HCT116 (cell line): ENCODE results near the gene FITM1. TPM values are rescaled to one million over a fixed set of nuclear protein-coding genes. Genes with fewer than 3 reads are reported as not detected.

ENCODE experiments used
- ATAC-seq: fragments of 200-7000 bp; cut with Tn5 transposase; 2 replicates; pipeline ENCODE4 v1.9.1; 2020; ENCODE audit warnings: mild to moderate bottlenecking, moderate library complexity
- BruUV-seq: library from RNA; stranded (reverse); fragments of 400-500 nt; replicated peaks from 2 replicates; lab custom pipeline; 2021; lab: Mats Ljungman, UMichigan
- CTCF ChIA-PET: fragments of 300-600 bp; sonication (Branson Sonifier 250); formaldehyde crosslinking; loops from one replicate; lab custom pipeline; 2021; ENCODE audit warnings: antibody characterized with exemption; lab: Charles Lee
- POLR2A ChIA-PET: fragments of 300-600, 350-600 bp; sonication (Branson Sonifier 250); formaldehyde crosslinking; loops from one replicate; lab custom pipeline; 2021; ENCODE audit warnings: antibody characterized with exemption; lab: Charles Lee
- RAD21 ChIA-PET, 2 experiments: fragments of 300-600 bp; sonication (Branson Sonifier 250); formaldehyde crosslinking; loops; one replicate each; lab custom pipeline; 2023; ENCODE audit warnings: low total read pairs in 2 of 2; ENCODE audit not compliant: uncharacterized antibody in 2 of 2, unreplicated experiment in 2 of 2, low non-redundant PET in 1 of 2; lab: Charles Lee
- DNase-seq: peaks from one replicate; pipeline ENCODE4 v3.0.0-alpha.2; 2010; ENCODE audit warnings: low read depth, low spot score
- H2AFZ ChIP-seq: fragments of 200-600 bp; shearing (Covaris generic), sonication (generic); 2 replicates; pipeline ENCODE4 v1.6.1; 2017; ENCODE audit warnings: low read depth, mixed run types, mixed read lengths, antibody characterized with exemption, low read length; ENCODE audit not compliant: poor library complexity, severe bottlenecking
- H3K27ac ChIP-seq: 2 replicates; pipeline ENCODE4 v1.5.1; 2012; ENCODE audit warnings: low read depth, low read length
- H3K27me3 ChIP-seq: fragments of 200-600 bp; sonication (generic); 2 replicates; pipeline ENCODE4 v1.6.1; 2016; ENCODE audit warnings: mixed run types, low read length, mixed read lengths; ENCODE audit not compliant: insufficient read depth
- H3K36me3 ChIP-seq, 2 experiments: fragments of 200-500 bp in 1 of 2; fragments of 200-600 bp in 1 of 2; sonication (Bioruptor generic) in 1 of 2; sonication (generic) in 1 of 2; 2 replicates each; pipeline versions ENCODE4 v1.5.1 to v1.6.1; 2014 to 2016; ENCODE audit warnings: low read length in 2 of 2, inconsistent platforms in 1 of 2, mixed read lengths in 1 of 2, mixed run types in 1 of 2; ENCODE audit not compliant: insufficient read depth in 2 of 2, control insufficient read depth in 1 of 2
- H3K4me1 ChIP-seq, 2 experiments: fragments of 200-600 bp in 1 of 2; sonication (generic) in 1 of 2; 2 replicates each; pipeline versions ENCODE4 v1.5.1 to v1.6.1; 2012 to 2017; ENCODE audit warnings: low read length in 2 of 2, inconsistent platforms in 1 of 2, mild to moderate bottlenecking in 1 of 2, mixed read lengths in 1 of 2, mixed run types in 1 of 2, moderate library complexity in 1 of 2; ENCODE audit not compliant: insufficient read depth in 2 of 2, control insufficient read depth in 1 of 2
- H3K4me2 ChIP-seq: fragments of 200-600 bp; sonication (generic); 2 replicates; pipeline ENCODE4 v1.6.1; 2017; ENCODE audit warnings: mixed run types, low read length, mixed read lengths
- H3K4me3 ChIP-seq, 2 experiments: fragments of 200-600 bp in 1 of 2; sonication (generic) in 1 of 2; replicated peaks in 1 of 2; 2 replicates each; pipeline ENCODE4 v1.5.1; 2011 to 2016; ENCODE audit warnings: low read length in 2 of 2, control low read depth in 1 of 2, low read depth in 1 of 2, mild to moderate bottlenecking in 1 of 2, mixed read lengths in 1 of 2, mixed run types in 1 of 2
- H3K79me2 ChIP-seq: fragments of 200-600 bp; sonication (generic); 2 replicates; pipeline ENCODE4 v1.6.1; 2017; ENCODE audit warnings: mild to moderate bottlenecking, mixed run types, low read length, moderate library complexity, mixed read lengths; ENCODE audit not compliant: insufficient read depth
- H3K9ac ChIP-seq: fragments of 200-600 bp; sonication (generic); 2 replicates; pipeline ENCODE4 v1.6.1; 2016; ENCODE audit warnings: low read length, mixed read lengths
- H3K9me2 ChIP-seq: fragments of 200-600 bp; sonication (generic), shearing (Covaris generic); 2 replicates; pipeline ENCODE4 v1.6.1; 2017; ENCODE audit warnings: mixed run types, mild to moderate bottlenecking, moderate library complexity; ENCODE audit not compliant: insufficient read depth
- H3K9me3 ChIP-seq, 2 experiments: fragments of 200-500 bp in 1 of 2; fragments of 200-600 bp in 1 of 2; sonication (Bioruptor generic) in 1 of 2; sonication (generic) in 1 of 2; 2 replicates each; pipeline ENCODE4 v1.6.1; 2014 to 2017; ENCODE audit warnings: low read length in 2 of 2, mixed read lengths in 2 of 2, inconsistent platforms in 1 of 2, low read depth in 1 of 2, mild to moderate bottlenecking in 1 of 2, mixed run types in 1 of 2, moderate library complexity in 1 of 2; ENCODE audit not compliant: control insufficient read depth in 1 of 2, insufficient read depth in 1 of 2
- H4K20me1 ChIP-seq: fragments of 200-600 bp; sonication (generic), shearing (Covaris generic); 2 replicates; pipeline ENCODE4 v1.6.1; 2017; ENCODE audit warnings: mixed run types, mild to moderate bottlenecking, moderate library complexity; ENCODE audit not compliant: insufficient read depth
- JUND ChIP-seq: IDR thresholded peaks from 2 replicates; pipeline ENCODE4 v1.6.1; 2012
- SP1 ChIP-seq: IDR thresholded peaks from 2 replicates; pipeline ENCODE4 v1.6.1; 2012; ENCODE audit warnings: low read depth
- intact Hi-C: fragments of 100-400 bp; cut with micrococcal nuclease; formaldehyde crosslinking; loops from 2 replicates; pipeline ENCODE4 v1.10.0; 2022
- total RNA-seq: library from RNA; stranded (reverse); gene quantifications from one replicate; pipeline ENCODE4 v1.2.1, GENCODE V29; 2021; ENCODE audit not compliant: unreplicated experiment
- TF ChIP-seq, protein P1 (sequence below), 3 experiments: fragments of 200-600 bp in 1 of 3; sonication (generic) in 1 of 3; IDR thresholded peaks in 2 of 3; conservative IDR thresholded peaks in 1 of 3; 2 replicates each; pipeline ENCODE4 v1.5.1; 2012 to 2017; ENCODE audit warnings: low read depth in 2 of 3, low read length in 2 of 3, antibody characterized with exemption in 1 of 3, borderline replicate concordance in 1 of 3, control low read depth in 1 of 3, mild to moderate bottlenecking in 1 of 3, mixed read lengths in 1 of 3, mixed run types in 1 of 3, moderate library complexity in 1 of 3; ENCODE audit not compliant: insufficient read depth in 1 of 3

The FITM1 gene
- total RNA-seq, 1 experiment from 2014 or later, result 0.81 TPM

DNA sequence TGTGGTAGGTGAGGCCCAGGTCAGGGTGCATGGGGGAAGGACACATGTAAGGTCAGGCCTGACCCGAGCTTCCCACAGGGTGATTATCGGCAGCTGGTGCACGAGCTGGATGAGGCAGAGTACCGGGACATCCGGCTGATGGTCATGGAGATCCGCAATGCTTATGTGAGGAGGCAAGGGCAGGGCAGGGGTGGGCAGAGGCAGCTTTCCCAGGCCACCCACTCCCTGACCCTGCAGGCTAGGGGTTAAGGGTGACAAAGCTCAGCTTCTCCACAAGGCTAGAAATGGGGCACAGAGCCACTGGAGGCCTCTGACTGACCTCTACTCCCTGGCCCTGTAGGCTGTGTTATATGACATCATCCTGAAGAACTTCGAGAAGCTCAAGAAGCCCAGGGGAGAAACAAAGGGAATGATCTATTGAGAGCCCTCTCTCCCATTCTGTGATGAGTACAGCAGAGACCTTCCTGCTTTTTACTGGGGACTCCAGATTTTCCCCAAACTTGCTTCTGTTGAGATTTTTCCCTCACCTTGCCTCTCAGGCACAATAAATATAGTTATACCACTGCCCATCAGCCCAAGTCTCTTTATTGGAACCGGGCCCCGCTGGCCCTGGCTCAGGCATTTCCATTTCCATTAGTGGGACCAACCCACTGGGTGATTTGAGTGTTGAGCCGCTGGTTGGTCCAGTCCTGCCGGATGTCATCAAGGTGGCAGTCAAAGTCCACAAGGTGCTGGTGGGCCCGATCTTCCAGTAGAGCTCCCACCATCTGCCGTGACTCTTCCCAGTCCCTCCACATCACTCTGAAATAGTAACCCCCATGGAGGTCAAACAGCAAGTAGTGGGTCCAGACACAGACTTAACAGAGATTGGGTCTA, 8.2 kb downstream of the FITM1 start (continued):
- TF ChIP-seq, protein P1, sequence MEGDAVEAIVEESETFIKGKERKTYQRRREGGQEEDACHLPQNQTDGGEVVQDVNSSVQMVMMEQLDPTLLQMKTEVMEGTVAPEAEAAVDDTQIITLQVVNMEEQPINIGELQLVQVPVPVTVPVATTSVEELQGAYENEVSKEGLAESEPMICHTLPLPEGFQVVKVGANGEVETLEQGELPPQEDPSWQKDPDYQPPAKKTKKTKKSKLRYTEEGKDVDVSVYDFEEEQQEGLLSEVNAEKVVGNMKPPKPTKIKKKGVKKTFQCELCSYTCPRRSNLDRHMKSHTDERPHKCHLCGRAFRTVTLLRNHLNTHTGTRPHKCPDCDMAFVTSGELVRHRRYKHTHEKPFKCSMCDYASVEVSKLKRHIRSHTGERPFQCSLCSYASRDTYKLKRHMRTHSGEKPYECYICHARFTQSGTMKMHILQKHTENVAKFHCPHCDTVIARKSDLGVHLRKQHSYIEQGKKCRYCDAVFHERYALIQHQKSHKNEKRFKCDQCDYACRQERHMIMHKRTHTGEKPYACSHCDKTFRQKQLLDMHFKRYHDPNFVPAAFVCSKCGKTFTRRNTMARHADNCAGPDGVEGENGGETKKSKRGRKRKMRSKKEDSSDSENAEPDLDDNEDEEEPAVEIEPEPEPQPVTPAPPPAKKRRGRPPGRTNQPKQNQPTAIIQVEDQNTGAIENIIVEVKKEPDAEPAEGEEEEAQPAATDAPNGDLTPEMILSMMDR (IDR thresholded peaks at IDR 0.05 in 2 of 3, conservative IDR thresholded peaks at IDR 0.05 in 1 of 3; ENCODE audit: borderline replicate concordance in 1 of 3, insufficient read depth in 1 of 3, low read depth in 2 of 3, low read length in 2 of 3), result no peak
- no peak for TF ChIP-seq SP1
- TF ChIP-seq, all 23 proteins: peak for 0

GRCh38 chr14:24139272-24139934, 8.9 kb downstream of the FITM1 start:
- no peak overlapping the region for H2AFZ ChIP-seq
- H3K9me2 ChIP-seq, result no peaks in the 10 kb centered on the region
- no peak overlapping the region for H3K9ac ChIP-seq
- H4K20me1 ChIP-seq, result no peaks in the 10 kb centered on the region
- POLR2A ChIA-PET, result interaction anchor here (1.3 to 2.9 kb wide), 3 partner anchors 7 to 25 kb away, joined by 4 to 36 read pairs (median 7); partner anchors contain the start of genes DCAF11, IRF9, NRL and PSME2
- no TSS peak for BruUV-seq
- DNase-seq, result no peak
- H3K27me3 ChIP-seq, result no peaks in the 10 kb centered on the region
- H3K4me2 ChIP-seq, result peak overlapping the region; percentile 91
- RAD21 ChIA-PET, result no interaction called here
- H3K4me3 ChIP-seq, result peak overlapping the region; percentile 66 to 87; a peak in 3 of 4 replicates
- peaks cover 26 to 48% of the 10 kb centered on the region in 2 experiments for H3K4me1 ChIP-seq
- H3K79me2 ChIP-seq, result peaks cover 45% of the 10 kb centered on the region
- ATAC-seq, result no peak
- intact Hi-C loops, result no loop called here
- peak overlapping the region; percentile 91; the same call in 1 of the 2 replicates for H3K27ac ChIP-seq
- TF ChIP-seq JUND, result no peak
- TF ChIP-seq, protein P1 (IDR thresholded peaks at IDR 0.05 in 2 of 3, conservative IDR thresholded peaks at IDR 0.05 in 1 of 3; ENCODE audit: borderline replicate concordance in 1 of 3, insufficient read depth in 1 of 3, low read depth in 2 of 3, low read length in 2 of 3), result peak in 2 of 3 experiments; percentile 27 to 30; a peak in 3 of 6 replicates
- CTCF ChIA-PET, result interaction anchor here (0.6 to 2.0 kb wide), 2 partner anchors 31 to 81 kb away, joined by 3 to 7 read pairs; no protein-coding TSS in a partner anchor
- peaks cover 21 to 25% of the 10 kb centered on the region in 2 experiments for H3K36me3 ChIP-seq
- H3K9me3 ChIP-seq, result no peaks in the 10 kb centered on the region
